Gastroesophageal sphincter (tissue), 4 donors: Measurements from ENCODE around the gene CYP2F1. TPM values are rescaled to one million over a fixed set of nuclear protein-coding genes. Genes with fewer than 3 reads are reported as not detected.
"Not testable (repeated sequence)": the region's sequence is repeated elsewhere in the genome, so short reads cannot be mapped to it uniquely, and the experiment has no call there.

ENCODE experiments used
- ATAC-seq: fragments of 150-250 bp; one replicate; pipeline ENCODE4 v1.9.1; 2016; ENCODE audit warnings: mild to moderate bottlenecking, moderate library complexity
- H3K27ac ChIP-seq, 4 donors: fragments of 200-600 bp; sonication (generic) in 3 of 4; 1 replicate in 3 of 4; 2 replicates in 1 of 4; pipeline ENCODE4 v1.5.1; 2016 to 2019
- H3K27me3 ChIP-seq: fragments of 200-600 bp; sonication (generic); one replicate; pipeline ENCODE4 v1.5.1; 2019
- H3K36me3 ChIP-seq, 2 donors: fragments of 200-600 bp; sonication (generic); one replicate each; pipeline ENCODE4 v1.5.1; 2019; ENCODE audit warnings: control low read depth in 1 of 2
- H3K4me1 ChIP-seq, 3 donors: fragments of 200-600 bp; sonication (generic); 1 replicate in 2 of 3; 2 replicates in 1 of 3; pipeline ENCODE4 v1.5.1; 2016 to 2019; ENCODE audit warnings: control low read depth in 2 of 3
- H3K4me3 ChIP-seq, 2 donors: fragments of 200-600 bp; sonication (generic); one replicate each; pipeline ENCODE4 v1.5.1; 2019; ENCODE audit warnings: mild to moderate bottlenecking in 1 of 2, moderate library complexity in 1 of 2
- H3K9me3 ChIP-seq, 3 donors: fragments of 200-600 bp; sonication (generic); one replicate each; pipeline ENCODE4 v1.5.1; 2017 to 2019; ENCODE audit warnings: control low read depth in 2 of 3
- EP300 ChIP-seq: sonication (generic); formaldehyde crosslinking; IDR thresholded peaks from one replicate; pipeline ENCODE4 v1.6.1; 2017; ENCODE audit warnings: antibody characterized with exemption, mild to moderate bottlenecking
- POLR2A ChIP-seq, 2 donors: fragments of 450-650 bp; IDR thresholded peaks; one replicate each; pipeline ENCODE4 v1.6.1; 2017; ENCODE audit warnings: antibody characterized with exemption in 2 of 2, mild to moderate bottlenecking in 2 of 2, moderate library complexity in 1 of 2
- POLR2AphosphoS5 ChIP-seq: sonication (generic); formaldehyde crosslinking; IDR thresholded peaks from one replicate; pipeline ENCODE4 v1.6.1; 2017; ENCODE audit warnings: antibody characterized with exemption
- WGBS, 2 donors: methylation state at CpG; one replicate each; pipeline ENCODE4 v1.1.5; 2018; ENCODE audit warnings: low coverage in 1 of 2; 5-methylcytosine and 5-hydroxymethylcytosine counted together
- total RNA-seq, 4 donors: library from RNA; depleted of rRNA; stranded (reverse); fragments of >200 nt; gene quantifications; one replicate each; pipeline ENCODE4 v1.1.0, GENCODE V29; 2016
- TF ChIP-seq, protein P1 (sequence below), 4 experiments: fragments of 200-600 bp in 2 of 4; fragments of 450-650 bp in 2 of 4; sonication (generic) in 1 of 4; IDR thresholded peaks; one replicate each; pipeline ENCODE4 v1.5.1; 2017 to 2019; ENCODE audit warnings: antibody characterized with exemption in 4 of 4, mild to moderate bottlenecking in 2 of 4, moderate library complexity in 2 of 4

CYP2F1 gene
- total RNA-seq, 4 donors from 2014 or later: not detected

DNA sequence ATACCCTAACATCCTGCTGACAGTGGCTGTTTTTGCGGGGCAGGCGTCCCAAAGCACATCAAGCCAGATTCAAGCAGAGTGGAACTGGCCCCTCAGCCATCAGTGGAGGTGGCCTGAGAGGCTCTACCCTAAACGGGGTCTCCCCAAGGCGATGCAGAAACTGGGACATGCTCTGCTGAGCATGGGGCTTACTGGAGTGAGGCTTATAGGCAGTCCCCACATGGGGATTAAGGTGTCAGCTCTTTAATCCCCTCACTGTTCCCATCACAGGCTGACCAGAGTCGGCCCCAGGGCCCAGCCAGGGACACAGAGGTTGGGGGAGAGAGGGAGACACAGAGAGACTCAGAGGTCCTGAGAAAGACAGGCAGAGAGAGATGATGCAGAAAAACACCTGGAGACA lies 17.0 kb downstream of the CYP2F1 start:
- 44% methylated on average over 2 of the region's 5 CpGs; no CpG with 5 or more reads in 1 of the 2 donors for WGBS, 2 donors
- H3K4me3 ChIP-seq: no peak overlapping the region
- ATAC-seq: no peak
- TF ChIP-seq EP300: no peak
- H3K36me3 ChIP-seq: no peaks in the 10 kb centered on the region
- no peak overlapping the region for H3K27ac ChIP-seq
- peaks cover 0 to 28% (median 6%) of the 10 kb centered on the region in 3 donors for H3K4me1 ChIP-seq
- no peaks in the 10 kb centered on the region for H3K27me3 ChIP-seq
- H3K9me3 ChIP-seq: no peaks in the 10 kb centered on the region

DNA sequence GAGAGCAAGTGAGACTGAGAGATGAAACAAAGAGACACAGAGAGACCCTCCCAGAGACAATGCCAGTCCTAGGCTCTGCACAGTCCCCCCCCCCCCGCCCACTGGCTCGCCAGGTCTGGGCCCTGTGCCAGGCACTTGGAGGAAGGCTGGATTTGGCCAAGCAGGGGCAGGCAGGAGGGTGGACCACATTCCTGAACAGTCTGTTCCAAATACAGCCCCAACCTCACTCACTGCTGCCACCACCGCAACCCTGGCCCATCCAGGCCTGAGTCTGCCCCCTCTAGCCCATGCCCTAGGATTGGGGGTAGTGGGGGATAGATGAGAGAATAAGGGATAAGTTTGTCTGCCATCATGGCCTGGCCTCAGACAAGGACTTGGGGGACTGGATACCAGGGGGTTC lies 19.0 kb downstream of the CYP2F1 start:
- Histone ChIP-seq H3K27me3 (no peaks in the 10 kb centered on the region), H3K9me3 (no peaks in the 10 kb centered on the region), H3K27ac (no peak overlapping the region), H3K4me3 (no peak overlapping the region), H3K36me3 (no peaks in the 10 kb centered on the region), H3K4me1 (peaks cover 0 to 24% (median 0%) of the 10 kb centered on the region in 3 donors)
- no peak for ATAC-seq
- 6% methylated on average over 3 of the region's 3 CpGs; no CpG with 5 or more reads in 1 of the 2 donors for WGBS, 2 donors
- no peak for TF ChIP-seq POLR2A (IDR thresholded peaks at IDR 0.05)
- no peak for TF ChIP-seq EP300
- TF ChIP-seq, protein P1, sequence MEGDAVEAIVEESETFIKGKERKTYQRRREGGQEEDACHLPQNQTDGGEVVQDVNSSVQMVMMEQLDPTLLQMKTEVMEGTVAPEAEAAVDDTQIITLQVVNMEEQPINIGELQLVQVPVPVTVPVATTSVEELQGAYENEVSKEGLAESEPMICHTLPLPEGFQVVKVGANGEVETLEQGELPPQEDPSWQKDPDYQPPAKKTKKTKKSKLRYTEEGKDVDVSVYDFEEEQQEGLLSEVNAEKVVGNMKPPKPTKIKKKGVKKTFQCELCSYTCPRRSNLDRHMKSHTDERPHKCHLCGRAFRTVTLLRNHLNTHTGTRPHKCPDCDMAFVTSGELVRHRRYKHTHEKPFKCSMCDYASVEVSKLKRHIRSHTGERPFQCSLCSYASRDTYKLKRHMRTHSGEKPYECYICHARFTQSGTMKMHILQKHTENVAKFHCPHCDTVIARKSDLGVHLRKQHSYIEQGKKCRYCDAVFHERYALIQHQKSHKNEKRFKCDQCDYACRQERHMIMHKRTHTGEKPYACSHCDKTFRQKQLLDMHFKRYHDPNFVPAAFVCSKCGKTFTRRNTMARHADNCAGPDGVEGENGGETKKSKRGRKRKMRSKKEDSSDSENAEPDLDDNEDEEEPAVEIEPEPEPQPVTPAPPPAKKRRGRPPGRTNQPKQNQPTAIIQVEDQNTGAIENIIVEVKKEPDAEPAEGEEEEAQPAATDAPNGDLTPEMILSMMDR (IDR thresholded peaks at IDR 0.05): no peak
- TF ChIP-seq POLR2AphosphoS5: no peak

DNA sequence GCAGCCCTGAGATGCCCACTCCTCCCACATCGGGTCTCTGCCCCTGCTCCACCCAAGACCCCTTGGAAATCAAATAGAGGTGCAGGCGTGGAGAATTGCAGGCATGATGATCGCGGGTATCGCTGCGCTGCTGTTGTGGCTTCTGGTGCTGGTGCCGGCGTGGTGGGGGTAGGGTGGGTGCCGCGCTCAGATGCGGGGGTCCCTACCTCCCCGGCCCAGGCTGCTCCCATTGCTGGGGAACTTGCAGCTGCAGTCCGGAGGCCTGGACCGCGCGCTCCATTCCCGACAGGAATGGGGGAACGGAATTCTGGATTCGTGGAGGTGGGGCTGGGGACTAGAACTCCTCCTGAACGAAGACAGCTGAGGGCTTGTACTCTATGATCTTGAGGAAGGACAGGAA lies 20.4 kb downstream of the CYP2F1 start:
- ATAC-seq: no peak
- no peaks in the 10 kb centered on the region for H3K27me3 ChIP-seq
- H3K9me3 ChIP-seq: no peaks in the 10 kb centered on the region
- no peaks in the 10 kb centered on the region for H3K36me3 ChIP-seq
- 54 to 80% methylated on average over 1 to 2 of the region's 20 CpGs for WGBS, 2 donors
- TF ChIP-seq EP300 (no peak), POLR2A (IDR thresholded peaks at IDR 0.05) (no peak), POLR2AphosphoS5 (no peak)
- no peak overlapping the region for H3K4me3 ChIP-seq
- H3K27ac ChIP-seq: no peak overlapping the region
- H3K4me1 ChIP-seq: peaks cover 0 to 19% (median 0%) of the 10 kb centered on the region in 3 donors

DNA sequence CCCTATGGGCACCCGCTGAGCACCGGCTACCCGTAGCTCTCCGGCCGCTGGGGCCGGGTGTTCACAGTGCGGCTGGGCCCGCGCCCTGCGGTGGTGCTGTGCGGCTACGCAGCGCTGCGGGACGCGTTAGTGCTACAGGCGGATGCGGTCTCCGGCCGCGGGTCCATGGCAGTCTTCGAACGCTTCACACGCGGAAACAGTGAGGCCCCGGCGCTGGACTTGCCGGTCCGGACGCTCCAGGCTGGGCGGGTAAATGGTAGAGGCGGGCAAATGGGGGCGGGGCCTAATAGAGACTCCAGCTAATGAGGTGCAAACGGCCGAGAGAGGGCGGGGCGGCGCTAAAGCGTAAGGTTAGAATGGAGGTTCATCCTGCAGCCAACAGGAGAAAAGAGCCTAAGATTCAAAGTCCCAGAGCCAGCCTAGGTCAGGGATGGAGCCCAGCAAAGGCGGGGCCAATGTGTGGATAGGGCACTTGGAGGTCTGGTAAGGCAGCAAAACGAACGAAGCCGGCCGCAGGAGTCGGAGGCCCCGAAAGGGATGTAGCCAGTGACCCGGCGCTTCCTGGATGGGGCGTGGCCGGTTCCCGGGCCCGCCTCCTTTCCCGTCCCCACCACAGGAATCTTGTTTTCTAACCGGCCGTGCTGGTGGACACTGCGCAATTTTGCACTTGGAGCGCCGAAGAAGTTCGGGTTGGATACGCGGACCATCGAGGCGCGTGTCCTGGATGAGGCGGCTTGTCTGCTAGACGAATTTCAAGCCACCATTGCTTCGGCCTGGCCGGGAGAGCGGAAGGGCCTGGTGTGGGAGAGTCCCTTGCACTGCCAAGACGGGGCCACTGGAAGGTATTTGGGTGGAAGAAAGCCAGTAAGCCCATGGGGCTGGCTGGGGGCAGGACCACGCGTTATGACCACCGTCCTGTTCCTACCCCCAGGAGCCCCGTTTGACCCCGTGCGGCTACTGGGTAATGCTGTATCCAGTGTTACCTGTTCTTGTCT lies 21.5 kb downstream of the CYP2F1 start:
- not testable (repeated sequence) for H3K36me3 ChIP-seq, H3K27me3 ChIP-seq, H3K9me3 ChIP-seq
- 0 to 11% methylated on average over 2 to 18 of the region's 76 CpGs for WGBS, 2 donors
- peak; percentile 97 for ATAC-seq
- Histone ChIP-seq H3K27ac (peak overlapping the region in 3 of 4 donors; percentile 53 to 65 (median 64)), H3K4me3 (peak overlapping the region; percentile 26 to 51), H3K4me1 (peaks cover 0 to 19% (median 0%) of the 10 kb centered on the region in 3 donors)
- TF ChIP-seq, protein P1 (IDR thresholded peaks at IDR 0.05): peak in 1 of 4 experiments; percentile 17

DNA sequence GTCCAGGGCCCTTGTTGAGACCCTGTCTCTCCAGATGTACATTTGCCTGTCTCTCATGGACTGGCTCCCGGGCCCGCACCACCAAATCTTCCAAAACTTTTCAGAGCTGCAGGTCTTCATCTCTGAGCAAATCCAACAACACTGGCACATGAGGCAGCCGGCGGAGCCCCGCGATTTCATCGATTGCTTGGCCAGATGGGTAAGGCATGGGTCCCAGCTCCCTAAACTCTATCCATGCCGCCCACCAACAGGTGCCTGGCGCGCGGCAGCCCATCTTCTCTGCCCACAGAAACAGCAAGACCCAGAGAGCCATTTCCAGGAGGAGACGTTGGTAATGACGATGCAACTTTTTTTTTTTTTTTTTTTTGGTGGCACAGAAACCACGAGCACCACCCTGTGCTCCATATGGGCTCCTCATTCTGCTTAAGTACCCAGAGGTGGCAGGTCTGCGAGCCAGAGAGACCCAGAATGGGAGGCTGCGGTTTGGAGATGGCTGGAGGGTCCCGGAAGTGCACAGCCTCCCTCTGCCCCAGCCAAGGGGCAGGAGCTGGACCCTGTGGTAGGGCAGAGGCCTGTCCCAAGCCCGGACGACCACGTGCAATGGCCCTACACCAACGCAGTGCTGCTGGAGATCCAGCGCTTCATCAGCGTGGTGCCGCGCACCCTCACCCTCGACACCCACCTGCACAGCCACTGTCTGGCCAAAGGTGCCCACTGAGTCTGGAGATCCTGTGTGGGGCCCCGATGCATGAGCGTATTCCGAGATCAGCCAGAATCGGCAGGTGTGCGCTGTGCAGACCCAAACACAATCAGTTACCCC lies 22.6 kb downstream of the CYP2F1 start:
- Histone ChIP-seq H3K36me3 (no peaks in the 10 kb centered on the region), H3K4me3 (peak overlapping the region in 1 of 2 donors; percentile 51), H3K9me3 (no peaks in the 10 kb centered on the region), H3K4me1 (peaks cover 0 to 19% (median 0%) of the 10 kb centered on the region in 3 donors), H3K27me3 (no peaks in the 10 kb centered on the region), H3K27ac (no peak overlapping the region)
- WGBS, 2 donors: 97 to 100% methylated on average over 6 to 10 of the region's 31 CpGs
- ATAC-seq: no peak
- TF ChIP-seq, protein P1 (IDR thresholded peaks at IDR 0.05): no peak
- TF ChIP-seq POLR2A (IDR thresholded peaks at IDR 0.05) (no peak), POLR2AphosphoS5 (no peak), EP300 (no peak)
